Endothelial cell of umbilical vein (primary cell): Measurements from ENCODE around the gene ECEL1. TPM values are rescaled to one million over a fixed set of nuclear protein-coding genes. Genes with fewer than 3 reads are reported as not detected.
A peak's percentile ranks its signal among the peaks of the same experiment; 100 is the strongest.

ENCODE experiments used
- BruUV-seq: library from RNA; stranded (reverse); fragments of 400-500 nt; replicated peaks from 2 replicates; lab custom pipeline; 2021; lab: Mats Ljungman, UMichigan
- CTCF ChIA-PET: fragments of 300-600, 350-600 bp; sonication (Branson Sonifier 250); formaldehyde crosslinking; loops from one replicate; lab custom pipeline; 2021; ENCODE audit warnings: antibody characterized with exemption, inconsistent platforms; lab: Charles Lee
- POLR2A ChIA-PET: fragments of 300-600, 350-600 bp; sonication (Branson Sonifier 250); formaldehyde crosslinking; loops from one replicate; lab custom pipeline; 2021; ENCODE audit warnings: antibody characterized with exemption, inconsistent platforms; lab: Charles Lee
- DNase-seq: peaks from one replicate; pipeline ENCODE4 v3.0.0-alpha.2; 2011; ENCODE audit warnings: low read depth, low spot score
- FAIRE-seq: peaks from 2 replicates; lab custom pipeline; 2011; peaks lifted over from hg19 to GRCh38; lab: Jason Lieb, UNC
- H2AFZ ChIP-seq: 2 replicates; pipeline ENCODE4 v1.6.0; 2012; ENCODE audit warnings: low read depth, low read length, control low read depth, inconsistent platforms
- H3K27ac ChIP-seq: 2 replicates; pipeline ENCODE4 v1.5.1; 2011; ENCODE audit warnings: low read depth, mild to moderate bottlenecking, control low read depth, low read length, moderate library complexity; ENCODE audit not compliant: insufficient read depth
- H3K27me3 ChIP-seq, 2 experiments: 2 replicates each; pipeline versions ENCODE4 v1.6.0 to v1.6.1; 2011; ENCODE audit warnings: low read length in 2 of 2, mixed read lengths in 1 of 2; ENCODE audit not compliant: control insufficient read depth in 2 of 2, insufficient read depth in 2 of 2
- H3K36me3 ChIP-seq, 2 experiments: 2 replicates in 1 of 2; 3 replicates in 1 of 2; pipeline ENCODE4 v1.5.1; 2011; ENCODE audit warnings: low read length in 2 of 2, mild to moderate bottlenecking in 1 of 2, moderate library complexity in 1 of 2; ENCODE audit not compliant: control insufficient read depth in 2 of 2, insufficient read depth in 2 of 2; ENCODE audit errors: extremely low read depth in 1 of 2
- H3K4me1 ChIP-seq: 3 replicates; pipeline ENCODE4 v1.5.1; 2011; ENCODE audit warnings: mild to moderate bottlenecking, low read length; ENCODE audit not compliant: control insufficient read depth, insufficient read depth; ENCODE audit errors: extremely low read depth
- H3K4me2 ChIP-seq: 2 replicates; pipeline ENCODE4 v1.6.1; 2011; ENCODE audit warnings: low read length, control low read depth, mixed read lengths; ENCODE audit not compliant: insufficient read depth
- H3K4me3 ChIP-seq, 3 experiments: fragments of 200-600 bp in 1 of 3; sonication (generic), shearing (Covaris generic) in 1 of 3; replicated peaks in 1 of 3; 2 replicates each; pipeline ENCODE4 v1.5.1; 2011 to 2016; ENCODE audit warnings: control low read depth in 3 of 3, low read length in 3 of 3, mild to moderate bottlenecking in 2 of 3, inconsistent platforms in 1 of 3, low read depth in 1 of 3, moderate library complexity in 1 of 3; ENCODE audit not compliant: insufficient read depth in 1 of 3
- H3K79me2 ChIP-seq: 2 replicates; pipeline ENCODE4 v1.6.0; 2012; ENCODE audit warnings: low read length, inconsistent platforms; ENCODE audit not compliant: control insufficient read depth, insufficient read depth
- H3K9ac ChIP-seq: replicated peaks from 2 replicates; pipeline ENCODE3; 2011; ENCODE audit warnings: low read length, control low read depth; ENCODE audit not compliant: insufficient read depth; ENCODE audit errors: extremely low read depth
- H3K9me1 ChIP-seq: replicated peaks from 3 replicates; pipeline ENCODE4 v1.6.0; 2011; ENCODE audit warnings: mild to moderate bottlenecking, low read length; ENCODE audit not compliant: control insufficient read depth, insufficient read depth; ENCODE audit errors: extremely low read depth
- H3K9me3 ChIP-seq: replicated peaks from 2 replicates; pipeline ENCODE4 v1.5.1; 2012; ENCODE audit warnings: low read length, inconsistent platforms; ENCODE audit not compliant: control insufficient read depth, insufficient read depth
- H4K20me1 ChIP-seq: replicated peaks from 2 replicates; pipeline ENCODE3; 2011; ENCODE audit warnings: mild to moderate bottlenecking, low read length; ENCODE audit not compliant: control insufficient read depth, insufficient read depth; ENCODE audit errors: extremely low read depth
- CTCF ChIP-seq, 2 donors: IDR thresholded peaks; 1 replicate in 1 of 2; 2 replicates in 1 of 2; pipeline ENCODE4 v1.5.1; 2011; ENCODE audit warnings: low read length in 2 of 2, mild to moderate bottlenecking in 2 of 2, moderate library complexity in 2 of 2, control low read depth in 1 of 2, inconsistent platforms in 1 of 2, low read depth in 1 of 2; ENCODE audit not compliant: insufficient read depth in 1 of 2; ENCODE audit errors: extremely low read depth in 1 of 2
- EZH2 ChIP-seq: IDR thresholded peaks from 2 replicates; pipeline ENCODE4 v1.6.1; 2012; ENCODE audit warnings: borderline replicate concordance, low read depth, mild to moderate bottlenecking, moderate library complexity, low read length, inconsistent platforms; ENCODE audit not compliant: severe bottlenecking
- FOS ChIP-seq: IDR thresholded peaks from 2 replicates; pipeline ENCODE4 v1.6.1; 2011; ENCODE audit warnings: mild to moderate bottlenecking, low read length, moderate library complexity, borderline replicate concordance; ENCODE audit not compliant: insufficient read depth
- GATA2 ChIP-seq: IDR thresholded peaks from 2 replicates; pipeline ENCODE4 v1.7.0; 2011; ENCODE audit warnings: low read depth, mild to moderate bottlenecking, moderate library complexity, mixed read lengths, low read length; ENCODE audit not compliant: insufficient read length, insufficient read depth
- JUN ChIP-seq: IDR thresholded peaks from 2 replicates; pipeline ENCODE4 v1.6.1; 2011; ENCODE audit warnings: borderline replicate concordance, low read depth; ENCODE audit not compliant: insufficient read length, insufficient read depth
- MAX ChIP-seq: IDR thresholded peaks from 2 replicates; pipeline ENCODE4 v1.6.1; 2011; ENCODE audit not compliant: insufficient read depth, insufficient read length
- MYC ChIP-seq: IDR thresholded peaks from one replicate; pipeline ENCODE4 v1.6.1; 2011; ENCODE audit warnings: mild to moderate bottlenecking, low read depth, low read length
- POLR2A ChIP-seq: IDR thresholded peaks from 2 replicates; pipeline ENCODE4 v1.6.1; 2012; ENCODE audit warnings: low read depth, mild to moderate bottlenecking, control low read depth, low read length
- POLR2AphosphoS5 ChIP-seq: IDR thresholded peaks from 2 replicates; pipeline ENCODE4 v1.6.1; 2012; ENCODE audit warnings: low read depth, mild to moderate bottlenecking, control low read depth, low read length, moderate library complexity; ENCODE audit not compliant: insufficient read depth
- dilution Hi-C: fragments of 300-500 bp; cut with MboI; formaldehyde crosslinking; loops from one replicate; pipeline ENCODE4 v1.15.0; 2019; ENCODE audit warnings: low sequenced_read_pairs; ENCODE audit not compliant: extremely low pct_ligation_motif_present
- intact Hi-C: fragments of 100-400 bp; cut with micrococcal nuclease; formaldehyde crosslinking; loops from one replicate; pipeline ENCODE4 v1.10.0; 2022
- polyA plus RNA-seq, 4 experiments: library from polyadenylated mRNA; depleted of rRNA in 3 of 4; stranded (reverse) in 3 of 4; unstranded in 1 of 4; fragments of >200 nt; gene quantifications; 2 replicates each; pipeline versions ENCODE4 v1.2.1 to v1.2.3, GENCODE V29; 2011 to 2012; ENCODE audit warnings: missing spikeins in 1 of 4
- total RNA-seq: library from RNA; stranded (reverse); gene quantifications from 2 replicates; pipeline ENCODE4 v1.2.3, GENCODE V29; 2021

The ECEL1 gene
- total and polyA plus RNA-seq, 2 donors (not counting 3 experiments of a cell fraction or from before 2014, with no cell fraction given), result not detected

- H3K36me3 ChIP-seq, result no peaks in the 10 kb centered on the region
- H2AFZ ChIP-seq, result peak overlapping the region; percentile 26
- no peaks in the 10 kb centered on the region for H3K4me1 ChIP-seq
- no peaks in the 10 kb centered on the region for H3K9me3 ChIP-seq
- dilution Hi-C loops, result no loop called here
- no peak overlapping the region for H3K4me2 ChIP-seq
- TF ChIP-seq GATA2 (no peak), JUN (no peak), POLR2A (no peak), POLR2AphosphoS5 (no peak), EZH2 (no peak), FOS (no peak), MYC (no peak), CTCF (IDR thresholded peaks at IDR 0.05; ENCODE audit: extremely low read depth in 1 of 2, insufficient read depth in 1 of 2, low read depth in 1 of 2, low read length in 2 of 2) (no peak), MAX (no peak)
- CTCF ChIA-PET, result interaction anchor here (0.6 kb wide), 1 partner anchor 662 kb away, joined by 3 read pairs; no protein-coding TSS in a partner anchor
- no peaks in the 10 kb centered on the region for H3K9me1 ChIP-seq
- no peak overlapping the region for H3K9ac ChIP-seq
- peaks cover 5 to 14% of the 10 kb centered on the region in 2 experiments for H3K27me3 ChIP-seq
- no peak for DNase-seq
- BruUV-seq, result no TSS peak
- no peak for FAIRE-seq
- H3K27ac ChIP-seq, result no peak overlapping the region
- H3K79me2 ChIP-seq, result no peaks in the 10 kb centered on the region
- intact Hi-C loops, result no loop called here
- H3K4me3 ChIP-seq, result no peak overlapping the region
- POLR2A ChIA-PET, result interaction anchor here (0.7 kb wide), 2 partner anchors 588 to 1759 kb away, joined by 4 to 7 read pairs; no protein-coding TSS in a partner anchor
- H4K20me1 ChIP-seq, result no peaks in the 10 kb centered on the region
Measured at GRCh38 chr2:232466221-232466620, 21.4 kb downstream of the ECEL1 start.
